ENCODE data around the gene ATF4.

DNA sequence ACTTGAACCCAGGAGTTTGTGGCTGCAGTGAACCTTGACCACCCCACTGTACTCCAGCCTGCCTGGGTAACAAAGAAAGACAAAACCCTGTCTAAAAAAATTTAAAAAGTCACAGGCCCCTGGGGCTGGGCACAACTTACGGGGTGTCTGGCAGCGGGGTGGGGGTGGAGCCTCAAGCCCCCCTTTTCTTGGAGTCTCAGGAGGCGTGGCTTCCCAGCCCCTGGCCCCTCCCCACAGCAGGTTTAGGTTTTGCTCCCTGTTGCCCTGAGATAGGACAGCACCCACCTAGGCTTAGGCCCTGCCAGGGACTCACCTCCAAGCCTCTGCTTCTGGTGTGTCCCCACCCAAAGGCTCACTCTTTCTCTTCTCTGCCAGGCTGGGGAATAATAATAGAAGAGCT, 41.1 kb upstream of the ATF4 start:
- no peak for TF ChIP-seq POLR2AphosphoS5 (IDR thresholded peaks at IDR 0.05; ENCODE audit: insufficient read depth in 1 of 2, low read depth in 1 of 2)
- TF ChIP-seq, protein P1, sequence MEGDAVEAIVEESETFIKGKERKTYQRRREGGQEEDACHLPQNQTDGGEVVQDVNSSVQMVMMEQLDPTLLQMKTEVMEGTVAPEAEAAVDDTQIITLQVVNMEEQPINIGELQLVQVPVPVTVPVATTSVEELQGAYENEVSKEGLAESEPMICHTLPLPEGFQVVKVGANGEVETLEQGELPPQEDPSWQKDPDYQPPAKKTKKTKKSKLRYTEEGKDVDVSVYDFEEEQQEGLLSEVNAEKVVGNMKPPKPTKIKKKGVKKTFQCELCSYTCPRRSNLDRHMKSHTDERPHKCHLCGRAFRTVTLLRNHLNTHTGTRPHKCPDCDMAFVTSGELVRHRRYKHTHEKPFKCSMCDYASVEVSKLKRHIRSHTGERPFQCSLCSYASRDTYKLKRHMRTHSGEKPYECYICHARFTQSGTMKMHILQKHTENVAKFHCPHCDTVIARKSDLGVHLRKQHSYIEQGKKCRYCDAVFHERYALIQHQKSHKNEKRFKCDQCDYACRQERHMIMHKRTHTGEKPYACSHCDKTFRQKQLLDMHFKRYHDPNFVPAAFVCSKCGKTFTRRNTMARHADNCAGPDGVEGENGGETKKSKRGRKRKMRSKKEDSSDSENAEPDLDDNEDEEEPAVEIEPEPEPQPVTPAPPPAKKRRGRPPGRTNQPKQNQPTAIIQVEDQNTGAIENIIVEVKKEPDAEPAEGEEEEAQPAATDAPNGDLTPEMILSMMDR (IDR thresholded peaks at IDR 0.05), result no peak
- TF ChIP-seq POLR2A (IDR thresholded peaks at IDR 0.05), result no peak

Data from vagina (tissue), 2 donors.